ENCODE data around the gene DIS3L2.
"Not testable (repeated sequence)": the region's sequence is repeated elsewhere in the genome, so short reads cannot be mapped to it uniquely, and the experiment has no call there.

The DIS3L2 gene

DNA sequence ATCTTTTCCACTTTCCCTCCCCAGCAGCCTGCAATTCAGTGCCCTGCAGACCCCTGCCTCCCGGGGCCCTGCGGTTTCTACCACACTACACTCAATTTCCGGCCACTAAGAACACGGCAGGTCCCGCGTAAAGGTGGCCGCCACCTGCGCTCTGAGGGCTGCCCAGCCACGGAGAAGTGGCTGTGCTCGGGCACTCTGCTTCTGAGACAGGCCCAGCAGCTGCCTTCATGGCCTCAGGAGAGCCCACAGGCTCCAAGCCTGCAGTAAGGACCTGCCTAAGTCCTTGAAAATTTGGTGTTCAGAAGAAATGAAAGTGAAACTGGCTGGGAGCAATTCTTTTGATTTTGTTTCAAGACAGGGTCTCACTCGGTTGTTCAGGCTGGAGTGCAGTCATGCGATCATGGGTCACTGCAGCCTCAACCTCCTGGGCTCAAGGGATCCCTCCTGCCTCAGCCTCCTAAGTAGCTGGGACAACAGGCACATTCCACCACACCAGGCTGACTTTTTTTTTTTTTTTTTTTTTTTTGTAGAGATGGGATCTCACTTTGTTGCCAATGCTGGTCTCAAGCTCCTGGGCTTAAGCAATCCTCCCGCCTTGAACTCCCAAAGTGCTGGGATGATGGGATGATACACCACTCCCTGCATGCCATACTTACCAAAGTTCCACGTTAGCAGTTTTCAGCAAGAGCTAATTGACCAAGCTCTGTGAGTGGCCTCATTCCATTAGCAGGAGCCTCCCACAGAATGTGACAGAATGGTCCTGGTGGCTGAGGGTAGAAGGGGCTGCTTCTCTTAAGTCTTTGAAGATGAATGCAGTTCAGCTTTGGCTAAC is 402.5 kb downstream of the DIS3L2 start:
- DNase-seq = no peak

GRCh38 chr2:232364806-232365594 is 403.5 kb downstream of the DIS3L2 start:
- DNase-seq = not testable (repeated sequence)

DNA sequence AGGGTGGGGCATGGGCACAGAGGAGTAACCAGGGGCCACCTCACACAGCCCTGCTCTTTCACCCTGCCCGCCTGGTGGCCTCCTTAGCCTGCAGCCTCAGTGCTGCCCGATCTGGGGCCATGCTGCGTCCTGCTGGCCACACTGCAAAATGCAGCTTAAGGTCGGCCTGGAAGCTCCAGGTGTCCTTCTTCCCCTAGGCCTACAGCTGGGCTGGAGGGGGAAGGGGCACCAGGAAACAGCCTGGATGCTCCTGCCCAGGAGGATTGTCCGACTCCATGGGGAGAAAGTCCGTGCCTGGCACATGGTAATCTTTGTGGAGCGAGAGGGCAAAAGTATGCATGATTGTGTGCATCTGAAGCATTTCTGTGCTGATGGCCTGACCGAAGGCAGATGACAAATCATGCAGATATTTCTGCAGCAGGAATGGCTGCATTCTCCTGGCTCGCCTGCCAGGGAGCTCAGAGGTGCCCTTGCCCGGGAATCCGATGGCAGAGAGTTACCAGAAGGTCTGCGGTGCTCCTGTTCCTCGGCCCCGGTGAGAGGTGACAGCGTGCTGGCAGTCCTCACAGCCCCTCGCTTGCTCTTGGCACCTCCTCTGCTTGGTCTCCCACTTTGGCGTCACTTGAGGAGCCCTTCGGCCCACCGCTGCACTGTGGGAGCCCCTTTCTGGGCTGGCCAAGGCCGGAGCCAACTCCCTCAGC is 404.3 kb downstream of the DIS3L2 start:
- DNase-seq = no peak

- DNase-seq = not testable (repeated sequence)
Measured at GRCh38 chr2:232366461-232366860, 404.9 kb downstream of the DIS3L2 start.

GRCh38 chr2:232367016-232367415 is 405.5 kb downstream of the DIS3L2 start:
- DNase-seq = no peak

DNA sequence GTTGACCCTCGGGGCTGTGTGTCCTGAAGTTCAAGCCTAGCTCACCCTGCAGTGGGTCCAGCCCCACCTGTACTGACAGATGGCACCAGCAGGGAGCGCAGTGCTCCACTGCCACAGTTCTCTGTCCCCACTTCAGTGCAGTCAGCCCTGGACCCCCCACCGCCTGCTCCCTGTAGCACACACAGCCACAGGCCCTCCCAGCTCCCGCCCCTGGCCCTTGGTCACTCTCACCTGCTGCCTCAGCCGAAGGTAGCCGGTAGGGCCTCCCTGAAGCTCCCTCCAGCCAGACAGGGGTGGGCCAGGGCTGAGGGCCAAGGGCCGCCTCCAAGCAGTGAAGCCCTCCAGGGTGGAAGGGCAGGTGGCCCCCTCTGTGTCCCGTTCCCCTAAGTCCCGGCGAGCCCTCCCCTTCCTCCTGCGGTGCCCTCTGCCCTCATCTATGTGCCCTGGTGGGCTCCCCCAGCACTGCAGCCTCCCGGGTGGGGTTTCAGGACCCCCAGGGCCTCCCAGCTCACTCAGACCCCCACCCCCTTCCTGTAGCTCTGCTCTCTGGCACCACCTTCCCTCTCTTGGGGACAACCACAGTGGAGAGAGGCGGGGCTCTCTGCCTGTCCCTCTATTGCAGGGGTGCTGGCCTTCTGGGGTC is 406.2 kb downstream of the DIS3L2 start:
- no peak for DNase-seq

- no peak for DNase-seq
Measured at GRCh38 chr2:232368311-232368731, 406.8 kb downstream of the DIS3L2 start.

DNA sequence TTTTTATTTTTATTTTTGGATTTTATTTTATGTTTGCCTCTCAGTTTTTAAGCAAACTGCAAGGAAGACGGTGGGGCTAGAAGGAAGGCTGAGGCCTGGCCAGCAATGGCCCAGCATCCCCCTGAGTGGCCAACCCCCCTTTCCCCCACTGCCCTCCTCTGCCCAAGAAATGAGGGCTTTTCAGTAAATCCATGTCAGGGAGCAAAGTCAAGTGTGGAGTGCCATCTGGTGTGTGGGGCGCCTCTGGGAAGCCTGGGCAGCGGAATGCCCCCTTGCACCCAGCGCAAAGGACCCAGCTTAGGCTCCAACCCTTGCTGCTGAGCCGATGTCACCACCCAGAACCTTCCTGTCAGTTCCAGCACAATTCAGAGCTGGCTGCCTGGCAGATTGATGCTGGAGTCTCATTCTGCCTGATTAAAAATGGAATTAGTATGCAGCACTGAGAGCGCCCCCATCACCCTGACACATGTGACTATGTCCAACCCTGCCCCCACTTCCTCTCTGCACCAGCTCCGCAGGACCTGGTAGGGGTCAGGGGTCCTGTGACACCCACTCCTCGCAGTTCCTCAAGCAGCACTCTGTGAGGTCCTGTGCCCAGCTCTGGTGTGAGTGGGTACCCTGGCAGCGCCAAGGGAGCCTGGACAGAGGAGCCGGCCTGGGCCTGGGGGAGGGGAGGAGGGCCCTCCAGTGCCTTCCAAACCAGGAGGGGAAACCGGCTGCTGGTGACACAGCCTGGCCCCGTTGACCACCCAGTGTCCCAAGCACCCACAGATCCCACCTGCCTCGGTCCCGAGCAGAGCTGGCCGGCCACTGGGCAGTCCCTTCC is 407.8 kb downstream of the DIS3L2 start:
- no peak for DNase-seq

DNA sequence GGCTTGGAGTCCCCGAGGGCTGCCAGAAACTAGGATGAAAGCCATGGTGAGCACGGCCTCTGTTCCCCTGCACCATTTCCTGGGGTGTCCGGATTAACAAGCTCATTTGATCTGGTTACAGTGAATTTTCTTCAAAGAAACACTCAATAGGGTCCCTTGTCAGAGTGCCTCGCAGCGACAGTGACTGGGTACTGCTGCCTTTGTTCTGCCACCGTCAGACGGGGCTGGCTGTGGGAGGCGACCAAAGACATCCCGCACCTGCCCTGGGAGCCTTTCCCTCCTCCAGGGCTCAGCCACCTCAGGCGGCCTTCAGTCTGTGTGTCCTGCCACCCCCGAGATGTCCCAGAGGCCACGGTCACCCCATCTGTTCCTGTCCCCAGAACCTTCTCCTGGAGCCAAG is 408.5 kb downstream of the DIS3L2 start:
- not testable (repeated sequence) for DNase-seq

DNA sequence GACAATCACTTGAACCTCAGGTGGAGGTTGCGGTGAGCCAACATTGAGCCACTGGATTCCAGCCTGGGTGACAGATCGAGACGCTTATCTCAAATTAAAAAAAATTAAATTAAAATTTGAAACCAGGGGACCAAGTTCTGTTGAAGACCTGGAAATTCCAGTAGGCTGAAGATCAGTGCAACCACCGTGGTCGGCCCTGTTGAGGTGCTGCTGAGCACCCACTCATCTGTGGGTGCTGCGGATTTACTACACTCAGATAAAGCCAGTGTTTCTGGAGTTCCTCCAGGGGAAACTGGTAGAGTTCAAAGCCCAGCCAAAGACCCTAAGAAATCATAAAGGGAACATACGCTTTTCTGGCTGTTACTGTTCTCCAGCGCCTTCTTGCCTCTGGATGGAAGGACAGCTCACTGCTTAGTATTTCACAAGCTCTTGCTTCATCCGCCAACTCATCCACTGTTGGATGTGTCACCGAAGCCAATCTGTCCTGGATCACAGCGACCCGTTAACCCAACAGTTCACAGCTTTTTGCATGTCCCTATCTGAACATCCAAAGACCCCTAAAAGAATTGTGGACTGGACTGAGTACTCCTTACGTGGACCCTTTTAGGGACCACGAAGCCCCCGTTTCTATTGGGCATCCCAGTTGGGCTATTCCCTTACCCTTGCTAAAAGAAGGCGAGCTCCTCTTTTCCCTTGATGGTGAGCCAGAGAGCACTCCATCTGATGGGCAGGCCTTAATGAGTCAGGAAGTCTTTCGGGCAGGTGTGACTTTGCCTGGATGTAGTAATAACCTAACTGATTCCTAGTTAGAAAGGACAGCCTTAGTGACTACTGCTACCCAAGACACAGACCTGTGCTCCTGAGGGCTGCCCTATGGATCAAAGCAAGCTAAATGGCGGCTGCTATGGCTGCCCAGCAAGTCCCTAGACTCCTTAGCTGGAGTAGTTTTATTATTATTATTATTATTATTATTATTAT is 411.0 kb downstream of the DIS3L2 start:
- DNase-seq = no peak

DNA sequence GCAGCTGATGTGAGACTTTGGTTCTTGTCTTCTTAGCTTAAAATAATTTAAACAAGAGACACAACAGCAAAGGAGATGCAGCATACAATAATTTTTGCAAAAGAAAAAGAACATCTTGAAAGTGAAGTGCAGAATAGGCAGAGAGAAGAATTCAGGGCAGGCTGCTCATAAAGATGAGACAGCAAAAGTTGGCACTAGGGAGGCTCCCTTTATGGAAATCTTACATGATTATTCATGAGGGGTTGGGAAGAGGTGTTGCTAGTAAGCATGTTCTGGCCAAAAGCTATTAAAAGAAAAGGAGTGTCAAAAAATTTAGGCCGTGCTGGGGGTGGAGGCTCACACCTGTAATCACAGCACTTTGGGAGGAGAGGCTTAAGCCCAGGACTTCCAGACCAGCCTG is 412.8 kb downstream of the DIS3L2 start:
- no peak for DNase-seq

- no peak for DNase-seq
Measured at GRCh38 chr2:232375164-232375563, 413.7 kb downstream of the DIS3L2 start.

DNA sequence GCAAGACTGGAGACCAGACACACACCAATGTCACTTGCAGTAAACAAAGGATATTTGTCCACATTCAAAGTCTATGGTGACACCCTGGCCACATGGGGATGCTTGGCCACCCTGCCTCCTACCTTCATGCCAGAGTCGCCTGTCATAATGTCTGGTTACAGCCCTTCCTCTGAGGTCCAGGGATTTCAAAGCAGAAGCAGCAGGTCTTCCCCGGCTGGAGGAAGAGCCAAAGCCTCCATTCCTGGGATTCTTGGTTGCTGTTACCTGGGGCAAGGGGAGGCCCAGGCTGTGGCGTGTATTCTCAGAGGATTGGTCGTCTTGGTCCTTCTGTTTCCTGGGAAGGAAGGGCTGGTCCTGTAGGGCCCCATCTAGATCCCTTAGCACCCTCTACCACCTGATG is 414.7 kb downstream of the DIS3L2 start:
- DNase-seq = no peak

DNA sequence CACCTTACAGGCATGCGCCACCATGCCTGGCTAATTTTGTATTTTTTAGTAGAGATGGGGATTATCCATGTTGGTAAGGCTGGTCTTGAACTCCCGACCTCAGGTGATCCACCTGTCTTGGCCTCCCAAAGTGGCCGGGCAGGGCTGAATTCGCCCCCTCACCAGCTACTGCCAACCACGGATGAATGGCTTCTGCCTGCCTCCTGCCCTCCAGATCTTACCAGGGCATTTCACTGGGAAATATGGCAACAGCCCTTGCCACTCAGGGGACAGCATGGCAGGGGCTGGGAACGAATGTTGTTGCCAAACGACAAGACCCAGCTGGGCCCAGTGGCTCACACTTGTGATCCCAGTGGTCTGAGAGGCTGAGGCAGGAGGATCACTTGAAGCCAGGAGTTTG is 415.2 kb downstream of the DIS3L2 start:
- no peak for DNase-seq

GRCh38 chr2:232377319-232377718 is 415.8 kb downstream of the DIS3L2 start:
- DNase-seq = no peak

- no peak for DNase-seq
Measured at GRCh38 chr2:232377841-232378734, 416.6 kb downstream of the DIS3L2 start.

DNA sequence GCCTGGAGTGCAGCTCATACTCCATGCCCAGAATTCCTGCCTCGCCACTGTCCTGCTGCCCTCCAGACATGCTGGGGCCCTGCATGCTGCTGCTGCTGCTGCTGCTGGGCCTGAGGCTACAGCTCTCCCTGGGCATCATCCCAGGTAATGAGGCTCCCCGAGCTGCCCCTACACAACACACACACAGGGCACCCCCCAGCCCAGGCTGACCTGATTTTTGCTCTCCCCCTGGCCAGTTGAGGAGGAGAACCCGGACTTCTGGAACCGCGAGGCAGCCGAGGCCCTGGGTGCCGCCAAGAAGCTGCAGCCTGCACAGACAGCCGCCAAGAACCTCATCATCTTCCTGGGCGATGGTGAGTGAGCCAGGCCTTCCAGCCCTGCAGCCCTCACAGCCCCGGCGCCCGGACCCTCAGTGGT is 417.2 kb downstream of the DIS3L2 start, which contains the start of gene ALPP:
ALPP (plus strand) TSS at position 17 of the 417 bp plus-strand sequence; CDS start at position 69, 52 bp downstream.
- not testable (repeated sequence) for DNase-seq

DNA sequence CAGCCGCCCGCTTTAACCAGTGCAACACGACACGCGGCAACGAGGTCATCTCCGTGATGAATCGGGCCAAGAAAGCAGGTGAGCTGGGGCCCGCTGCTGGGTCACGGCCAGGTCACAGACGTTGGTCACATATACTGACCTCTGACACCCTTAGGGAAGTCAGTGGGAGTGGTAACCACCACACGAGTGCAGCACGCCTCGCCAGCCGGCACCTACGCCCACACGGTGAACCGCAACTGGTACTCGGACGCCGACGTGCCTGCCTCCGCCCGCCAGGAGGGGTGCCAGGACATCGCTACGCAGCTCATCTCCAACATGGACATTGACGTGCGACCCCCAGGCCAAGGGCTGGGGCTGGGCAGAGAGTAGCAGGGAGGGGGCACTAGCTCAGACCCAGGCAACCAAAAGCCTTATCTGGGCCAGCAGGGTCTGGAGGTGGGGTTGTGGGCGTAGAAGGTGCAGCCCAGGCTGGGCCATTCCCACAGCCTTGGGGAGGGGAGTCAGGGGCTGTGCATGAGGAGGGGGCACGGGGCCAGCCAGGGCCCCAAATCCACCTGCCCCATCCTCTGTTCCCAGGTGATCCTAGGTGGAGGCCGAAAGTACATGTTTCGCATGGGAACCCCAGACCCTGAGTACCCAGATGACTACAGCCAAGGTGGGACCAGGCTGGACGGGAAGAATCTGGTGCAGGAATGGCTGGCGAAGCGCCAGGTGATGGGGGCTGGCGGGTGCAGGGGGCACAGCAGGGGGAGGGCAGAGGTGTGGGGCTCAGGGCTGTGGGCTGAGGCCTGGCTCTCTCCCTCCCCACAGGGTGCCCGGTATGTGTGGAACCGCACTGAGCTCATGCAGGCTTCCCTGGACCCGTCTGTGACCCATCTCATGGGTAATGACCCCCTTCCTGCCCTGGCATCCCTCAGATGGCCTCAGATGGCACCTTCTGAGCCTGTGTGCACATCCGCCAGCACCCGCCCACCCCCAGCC is 418.4 kb downstream of the DIS3L2 start:
- DNase-seq = not testable (repeated sequence)

All from stimulated activated CD4-positive, alpha-beta T cell treated with anti-CD3 and anti-CD28 coated beads, Interleukin-2, amount 100 ng/mL, for 48 hours (primary cell).